Measurements from ENCODE around the gene STRN3. TPM values are rescaled to one million over a fixed set of nuclear protein-coding genes. Genes with fewer than 3 reads are reported as not detected.

Gene STRN3
- total RNA-seq, 4 donors from 2014 or later: 68.4 to 99.6 (median 77.2) TPM

DNA sequence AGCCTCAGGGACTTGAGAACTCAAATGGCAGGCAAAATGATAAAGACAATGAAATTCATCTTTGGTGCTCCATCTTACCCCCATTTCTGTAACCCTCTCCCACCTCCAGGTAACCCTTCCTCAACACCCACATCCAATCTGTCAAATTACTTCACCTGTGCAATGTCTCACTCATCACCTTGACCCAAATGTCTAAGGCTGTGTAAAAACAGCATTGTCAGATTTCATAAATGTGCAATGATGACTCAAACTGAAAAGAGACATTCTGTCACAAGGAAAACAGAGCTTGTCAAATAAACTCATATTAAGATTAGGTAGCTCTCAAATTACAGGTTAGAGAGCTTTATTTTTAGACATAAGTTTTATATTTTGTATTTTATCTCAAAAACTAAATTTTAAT, 171.7 kb downstream of the STRN3 start:
- no peaks in the 10 kb centered on the region for H3K36me3 ChIP-seq
- H3K27ac ChIP-seq: no peak overlapping the region
- no peaks in the 10 kb centered on the region for H3K27me3 ChIP-seq
- H3K9me3 ChIP-seq: no peaks in the 10 kb centered on the region
- no peak overlapping the region for H3K4me3 ChIP-seq
- no peaks in the 10 kb centered on the region for H3K4me1 ChIP-seq
- no peak for ATAC-seq
- TF ChIP-seq POLR2A (IDR thresholded peaks at IDR 0.05): no peak
- no peak for TF ChIP-seq POLR2AphosphoS5 (IDR thresholded peaks at IDR 0.05)
- TF ChIP-seq EP300 (IDR thresholded peaks at IDR 0.05): no peak
- TF ChIP-seq, protein P1, sequence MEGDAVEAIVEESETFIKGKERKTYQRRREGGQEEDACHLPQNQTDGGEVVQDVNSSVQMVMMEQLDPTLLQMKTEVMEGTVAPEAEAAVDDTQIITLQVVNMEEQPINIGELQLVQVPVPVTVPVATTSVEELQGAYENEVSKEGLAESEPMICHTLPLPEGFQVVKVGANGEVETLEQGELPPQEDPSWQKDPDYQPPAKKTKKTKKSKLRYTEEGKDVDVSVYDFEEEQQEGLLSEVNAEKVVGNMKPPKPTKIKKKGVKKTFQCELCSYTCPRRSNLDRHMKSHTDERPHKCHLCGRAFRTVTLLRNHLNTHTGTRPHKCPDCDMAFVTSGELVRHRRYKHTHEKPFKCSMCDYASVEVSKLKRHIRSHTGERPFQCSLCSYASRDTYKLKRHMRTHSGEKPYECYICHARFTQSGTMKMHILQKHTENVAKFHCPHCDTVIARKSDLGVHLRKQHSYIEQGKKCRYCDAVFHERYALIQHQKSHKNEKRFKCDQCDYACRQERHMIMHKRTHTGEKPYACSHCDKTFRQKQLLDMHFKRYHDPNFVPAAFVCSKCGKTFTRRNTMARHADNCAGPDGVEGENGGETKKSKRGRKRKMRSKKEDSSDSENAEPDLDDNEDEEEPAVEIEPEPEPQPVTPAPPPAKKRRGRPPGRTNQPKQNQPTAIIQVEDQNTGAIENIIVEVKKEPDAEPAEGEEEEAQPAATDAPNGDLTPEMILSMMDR (IDR thresholded peaks at IDR 0.05): no peak

DNA sequence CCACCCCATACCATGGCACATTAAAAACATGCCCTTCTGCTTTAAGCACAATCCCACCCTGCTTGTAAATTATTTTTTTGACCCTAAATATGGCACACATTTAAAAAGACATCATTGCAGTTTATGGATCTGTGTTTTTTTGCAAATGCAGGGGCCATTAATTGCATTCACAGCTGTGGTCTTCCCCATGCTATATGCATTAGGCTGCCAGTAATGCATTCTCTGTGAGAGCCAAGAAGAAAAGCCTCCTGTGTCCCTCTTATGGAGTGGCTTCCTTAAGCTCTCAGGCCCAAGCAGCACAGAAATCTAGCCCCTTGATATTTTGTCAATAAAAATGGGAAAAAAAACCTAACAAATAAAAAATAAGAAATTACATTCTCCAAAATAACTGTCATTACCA, 172.2 kb downstream of the STRN3 start:
- Histone ChIP-seq H3K36me3 (no peaks in the 10 kb centered on the region), H3K4me1 (no peaks in the 10 kb centered on the region), H3K9me3 (no peaks in the 10 kb centered on the region), H3K4me3 (no peak overlapping the region), H3K27me3 (no peaks in the 10 kb centered on the region), H3K27ac (no peak overlapping the region)
- ATAC-seq: no peak
- TF ChIP-seq EP300 (IDR thresholded peaks at IDR 0.05): no peak
- TF ChIP-seq, protein P1 (IDR thresholded peaks at IDR 0.05): no peak

DNA sequence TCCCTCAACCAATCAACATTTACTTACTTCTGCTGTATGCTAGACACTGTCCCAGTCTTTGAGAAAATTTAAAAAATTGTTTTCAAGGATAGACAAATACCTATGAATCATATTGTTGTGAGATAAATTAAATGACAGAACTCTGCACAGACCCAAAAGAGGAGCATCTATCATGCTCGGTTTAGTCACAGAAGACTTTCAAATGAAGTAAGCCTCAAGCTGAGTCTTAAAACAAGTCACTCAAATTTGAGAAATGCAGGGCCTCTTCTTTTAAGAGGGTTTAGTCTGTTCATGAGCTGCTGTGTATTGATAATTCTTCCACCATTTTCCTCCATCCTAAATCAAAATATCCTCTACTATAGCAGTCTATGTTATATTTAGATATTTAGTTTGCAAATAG, 176.2 kb downstream of the STRN3 start:
- no peak for ATAC-seq
- Histone ChIP-seq H3K9me3 (no peaks in the 10 kb centered on the region), H3K36me3 (no peaks in the 10 kb centered on the region), H3K4me1 (no peaks in the 10 kb centered on the region), H3K27me3 (no peaks in the 10 kb centered on the region), H3K4me3 (no peak overlapping the region), H3K27ac (no peak overlapping the region)
- 69 to 92% methylated on average over 1 of the region's 1 CpG for WGBS, 2 donors (ENCODE audit: low coverage in 1 of 2)
- no peak for TF ChIP-seq POLR2A (IDR thresholded peaks at IDR 0.05)

DNA sequence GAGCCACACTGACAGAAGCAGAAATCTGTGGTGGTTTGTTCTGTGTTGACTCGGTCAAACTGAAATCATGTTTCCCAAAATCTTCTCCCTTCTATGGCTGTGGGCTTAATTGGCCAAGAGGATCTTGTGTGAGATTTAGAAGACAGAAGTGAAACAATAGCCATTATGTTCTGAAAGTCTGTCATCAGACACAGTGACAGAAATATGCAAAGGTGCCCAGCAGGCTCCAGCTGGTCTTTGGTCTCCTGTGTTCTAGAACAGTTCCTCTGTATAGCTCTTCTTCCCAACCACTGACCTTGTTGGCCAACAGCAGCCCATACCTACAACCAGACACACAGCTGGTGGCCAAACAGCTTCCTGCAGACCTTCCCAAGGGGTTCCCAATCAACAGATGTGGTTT, 176.8 kb downstream of the STRN3 start:
- WGBS, 2 donors (ENCODE audit: low coverage in 1 of 2): no CpG with 5 or more reads among the region's 1 CpG
- Histone ChIP-seq H3K4me3 (no peak overlapping the region), H3K9me3 (no peaks in the 10 kb centered on the region), H3K27ac (no peak overlapping the region), H3K4me1 (no peaks in the 10 kb centered on the region), H3K27me3 (no peaks in the 10 kb centered on the region), H3K36me3 (no peaks in the 10 kb centered on the region)
- no peak for ATAC-seq
- TF ChIP-seq EP300 (IDR thresholded peaks at IDR 0.05): no peak
- no peak for TF ChIP-seq POLR2AphosphoS5 (IDR thresholded peaks at IDR 0.05)
- TF ChIP-seq, protein P1 (IDR thresholded peaks at IDR 0.05): no peak
- TF ChIP-seq POLR2A (IDR thresholded peaks at IDR 0.05): no peak

DNA sequence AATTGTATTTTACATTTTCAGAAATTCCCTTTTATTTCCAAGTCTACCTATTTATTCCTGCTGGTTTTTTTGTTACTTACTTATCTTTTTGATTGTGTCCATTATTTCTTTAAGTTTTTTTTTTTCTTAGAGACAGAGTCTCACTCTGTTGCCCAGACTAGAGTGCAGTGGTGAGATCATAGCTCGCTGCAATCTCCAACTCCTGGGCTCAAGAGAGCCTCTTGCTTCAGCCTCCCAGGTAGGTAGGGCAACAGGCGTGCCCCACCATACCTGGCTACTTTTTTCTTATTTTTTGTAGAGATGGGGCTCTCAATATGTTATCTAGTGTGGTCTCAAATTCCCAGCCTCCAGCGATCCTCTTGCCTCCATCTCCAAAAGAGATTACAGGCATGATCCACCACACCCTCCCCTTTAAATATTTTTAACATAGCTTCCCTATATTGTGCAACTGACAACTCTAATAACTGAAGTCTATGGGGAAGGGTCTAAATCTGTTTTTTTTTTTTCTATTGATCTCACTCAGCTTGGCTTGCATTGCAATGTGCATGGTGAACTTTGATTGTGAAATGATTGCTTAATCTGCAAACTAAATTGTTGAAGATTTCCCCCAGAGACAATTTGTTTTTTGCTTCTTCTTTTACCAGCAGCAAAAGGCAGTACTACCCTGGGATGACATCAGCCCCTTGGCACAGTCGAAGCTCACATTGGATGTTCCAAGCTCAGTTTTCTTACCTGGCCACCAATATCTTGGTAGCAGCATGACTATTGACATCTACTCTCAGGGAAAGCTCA, 177.5 kb downstream of the STRN3 start:
- no peak for ATAC-seq
- H3K4me1 ChIP-seq: no peaks in the 10 kb centered on the region
- no peak for TF ChIP-seq POLR2A (IDR thresholded peaks at IDR 0.05)
- TF ChIP-seq POLR2AphosphoS5 (IDR thresholded peaks at IDR 0.05): no peak
- no peak for TF ChIP-seq EP300 (IDR thresholded peaks at IDR 0.05)
- TF ChIP-seq, protein P1 (IDR thresholded peaks at IDR 0.05): no peak
- 86 to 100% methylated on average over 2 to 3 of the region's 4 CpGs for WGBS, 2 donors (ENCODE audit: low coverage in 1 of 2)
- H3K4me3 ChIP-seq: no peak overlapping the region
- H3K36me3 ChIP-seq: no peaks in the 10 kb centered on the region
- no peaks in the 10 kb centered on the region for H3K27me3 ChIP-seq
- H3K27ac ChIP-seq: no peak overlapping the region
- H3K9me3 ChIP-seq: no peaks in the 10 kb centered on the region

Small RNA genes within 50 kb of the gene (small RNA-seq; reads per million reads assigned to genes)
- gene HIGD1AP17 (0 reads per million in 4 donors), gene MIR624 (0 reads per million in 4 donors)

Other genes with a start within 250 kb of the STRN3 start
- 1 to 10 TPM in 3 of 4 donors, under 1 TPM in 1; 0.16 to 5.4 (median 2.1) TPM for gene COCH, start 151.8 kb downstream of the STRN3 start, total RNA-seq
- 10 to 100 TPM in 3 of 4 donors, 1 to 10 TPM in 1; 6.6 to 13.3 (median 12.2) TPM for gene AP4S1, start 730 bp downstream of the STRN3 start, total RNA-seq
- gene HECTD1, start 181.4 kb upstream of the STRN3 start, total RNA-seq: 100 to 1,000 TPM; 185 to 287 (median 208) TPM

All from gastroesophageal sphincter (tissue), 4 donors.